HG03025 (cell line): ENCODE measurements around the gene LITAFD.
"Not testable (repeated sequence)": the region's sequence is repeated elsewhere in the genome, so short reads cannot be mapped to it uniquely, and the experiment has no call there.

ENCODE experiments used
- ATAC-seq: cut with Tn5 transposase; IDR thresholded peaks from one replicate; pipeline ENCODE4 v1.9.1; 2021; ENCODE audit warnings: mild to moderate bottlenecking, moderate library complexity; ENCODE audit not compliant: unreplicated experiment, low FRiP score

Gene LITAFD

GRCh38 chr16:8916541-8917225, 34.5 kb downstream of the LITAFD start:
- ATAC-seq = no peak

- not testable (repeated sequence) for ATAC-seq
Measured at GRCh38 chr16:8917336-8917735, 35.2 kb downstream of the LITAFD start.

GRCh38 chr16:8919089-8919933, 37.2 kb downstream of the LITAFD start:
- no peak for ATAC-seq

GRCh38 chr16:8919934-8920462, 37.8 kb downstream of the LITAFD start:
- ATAC-seq = no peak

GRCh38 chr16:8920645-8921346, 38.6 kb downstream of the LITAFD start:
- ATAC-seq = no peak

- no peak for ATAC-seq
Measured at GRCh38 chr16:8921347-8921984, 39.3 kb downstream of the LITAFD start.

- ATAC-seq = no peak
Measured at GRCh38 chr16:8923199-8923598, 41.0 kb downstream of the LITAFD start.

- ATAC-seq = no peak
Measured at GRCh38 chr16:8924214-8924613, 42.1 kb downstream of the LITAFD start.

- ATAC-seq = no peak
Measured at GRCh38 chr16:8925455-8925854, 43.3 kb downstream of the LITAFD start.

GRCh38 chr16:8926827-8927226, 44.7 kb downstream of the LITAFD start:
- no peak for ATAC-seq

- ATAC-seq = no peak
Measured at GRCh38 chr16:8928467-8928957, 46.4 kb downstream of the LITAFD start.

GRCh38 chr16:8929086-8929748, 47.1 kb downstream of the LITAFD start:
- no peak for ATAC-seq

GRCh38 chr16:8931859-8932258, 49.7 kb downstream of the LITAFD start:
- ATAC-seq = no peak

- no peak for ATAC-seq
Measured at GRCh38 chr16:8934601-8935000, 52.5 kb downstream of the LITAFD start.
